ENCODE results near the gene RNASE4. TPM values are rescaled to one million over a fixed set of nuclear protein-coding genes. Genes with fewer than 3 reads are reported as not detected.

RNASE4 gene
- total and polyA plus RNA-seq, 10 of the 15 experiments (the other 5 are each of a cell fraction or from before 2014, with no cell fraction given), result 0.87 to 2.6 (median 1.3) TPM

- no peak for TF ChIP-seq CUX1 (IDR thresholded peaks at IDR 0.05; ENCODE audit: insufficient replicate concordance, low read depth, low read length)
- TF ChIP-seq SMARCA5 (IDR thresholded peaks at IDR 0.05), result peak; percentile 87
- no peak for TF ChIP-seq HDAC2 (IDR thresholded peaks at IDR 0.05)
- no peak for TF ChIP-seq NR2F1 (conservative IDR thresholded peaks at IDR 0.05)
- TF ChIP-seq FOXM1 (IDR thresholded peaks at IDR 0.05; ENCODE audit: low read depth, low read length), result peak; percentile 51; the same call in 1 of the 2 replicates
- no peak for TF ChIP-seq RCOR1 (conservative IDR thresholded peaks at IDR 0.05; ENCODE audit: low read depth, low read length)
- TF ChIP-seq CHD4 (IDR thresholded peaks at IDR 0.05), result no peak
- TF ChIP-seq KAT2A (conservative IDR thresholded peaks at IDR 0.05; ENCODE audit: control insufficient read depth, low read depth, low read length), result no peak
- no peak for TF ChIP-seq KLF5 (IDR thresholded peaks at IDR 0.05; ENCODE audit: partially characterized antibody)
- TF ChIP-seq NR2C2 (IDR thresholded peaks at IDR 0.05; ENCODE audit: borderline replicate concordance, control insufficient read depth, insufficient read length, low read depth), result no peak
- TF ChIP-seq TAF1 (IDR thresholded peaks at IDR 0.05; ENCODE audit: borderline replicate concordance, low read depth, low read length), result no peak
- no peak for TF ChIP-seq ZNF274 (IDR thresholded peaks at IDR 0.05; ENCODE audit: insufficient read depth, insufficient read length)
- TF ChIP-seq JUND (IDR thresholded peaks at IDR 0.05; ENCODE audit: low read depth, low read length), result no peak
- 0 out of 2 replicates have a peak, but pooled peaks have one; percentile 6 for TF ChIP-seq IKZF1 (conservative IDR thresholded peaks at IDR 0.05)
- TF ChIP-seq SMAD1 (IDR thresholded peaks at IDR 0.05; ENCODE audit: low read depth, partially characterized antibody), result no peak
- TF ChIP-seq NFYA (IDR thresholded peaks at IDR 0.05; ENCODE audit: borderline replicate concordance, low read depth, low read length), result no peak
- no peak for TF ChIP-seq BACH1 (IDR thresholded peaks at IDR 0.05; ENCODE audit: borderline replicate concordance)
- TF ChIP-seq ZNF592 (IDR thresholded peaks at IDR 0.05), result no peak
- TF ChIP-seq ZZZ3 (IDR thresholded peaks at IDR 0.05; ENCODE audit: control insufficient read depth, insufficient read length, low read depth), result no peak
These were observed 1.1 kb upstream of the RNASE4 start (continued) for GRCh38 chr14:20683125-20683890.

All from GM12878 (cell line).